Transverse colon (tissue), 4 donors: ENCODE measurements around the gene GOLGA3. TPM values are rescaled to one million over a fixed set of nuclear protein-coding genes. Genes with fewer than 3 reads are reported as not detected.

Source experiments
- DNase-seq: peaks from one replicate; pipeline ENCODE4 v3.0.0-alpha.2; 2019
- H3K27ac ChIP-seq, 4 donors: fragments of 200-600 bp; sonication (generic); 2 replicates each; pipeline ENCODE4 v1.5.1; 2016 to 2018; ENCODE audit warnings: inconsistent platforms in 4 of 4
- H3K27me3 ChIP-seq: fragments of 200-600 bp; sonication (generic); 2 replicates; pipeline ENCODE4 v1.5.1; 2017; ENCODE audit warnings: inconsistent platforms
- H3K36me3 ChIP-seq, 4 donors: fragments of 200-600 bp; sonication (generic); 2 replicates each; pipeline ENCODE4 v1.5.1; 2017 to 2019; ENCODE audit warnings: inconsistent platforms in 4 of 4
- H3K4me1 ChIP-seq, 4 donors: fragments of 200-600 bp; sonication (generic); 2 replicates each; pipeline ENCODE4 v1.5.1; 2017 to 2020; ENCODE audit warnings: inconsistent platforms in 4 of 4
- H3K4me3 ChIP-seq, 4 donors: fragments of 200-600 bp; sonication (generic); 1 replicate in 1 of 4; 2 replicates in 3 of 4; pipeline versions ENCODE4 v1.5.1 to v1.6.1; 2017 to 2019; ENCODE audit warnings: inconsistent platforms in 4 of 4
- H3K9me3 ChIP-seq, 2 donors: fragments of 200-600 bp; sonication (generic); 2 replicates each; pipeline ENCODE4 v1.5.1; 2017 to 2019; ENCODE audit warnings: inconsistent platforms in 2 of 2
- EP300 ChIP-seq: sonication (generic); formaldehyde crosslinking; IDR thresholded peaks from one replicate; pipeline ENCODE4 v1.6.1; 2017; ENCODE audit warnings: antibody characterized with exemption, low read depth
- POLR2A ChIP-seq: fragments of 450-650 bp; IDR thresholded peaks from one replicate; pipeline ENCODE4 v1.6.1; 2016; ENCODE audit warnings: antibody characterized with exemption, mild to moderate bottlenecking, moderate library complexity
- POLR2AphosphoS5 ChIP-seq, 3 donors: sonication (generic); formaldehyde crosslinking; IDR thresholded peaks; one replicate each; pipeline ENCODE4 v1.6.1; 2016; ENCODE audit warnings: antibody characterized with exemption in 3 of 3
- WGBS, 2 donors: methylation state at CpG; one replicate each; pipeline ENCODE4 v1.1.5; 2018; ENCODE audit warnings: low coverage in 1 of 2; 5-methylcytosine and 5-hydroxymethylcytosine counted together
- in situ Hi-C, 4 donors: fragments of 200-750 bp; cut with MboI; loops; one replicate each; pipeline versions ENCODE4 v1.15.0 to v1.15.1; 2017; ENCODE audit warnings: low sequenced_read_pairs in 3 of 4, low pct_ligation_motif_present in 1 of 4, low pct_unique_long_range_greater_than_20kb in 1 of 4
- intact Hi-C: fragments of 100-400 bp; cut with DNase I; formaldehyde crosslinking; loops from one replicate; pipeline ENCODE4 v1.15.1; 2023; ENCODE audit warnings: low total_unique reads
- total RNA-seq, 4 donors: library from RNA; depleted of rRNA; stranded (reverse); fragments of >200 nt; gene quantifications; one replicate each; pipeline ENCODE4 v1.1.0, GENCODE V29; 2016
- TF ChIP-seq, protein P1 (sequence below), 5 experiments: fragments of 200-600 bp in 3 of 5; fragments of 450-650 bp in 2 of 5; sonication (generic) in 3 of 5; IDR thresholded peaks; 1 replicate in 2 of 5; 2 replicates in 3 of 5; pipeline ENCODE4 v1.5.1; 2016 to 2017; ENCODE audit warnings: antibody characterized with exemption in 5 of 5, inconsistent platforms in 3 of 5, mild to moderate bottlenecking in 2 of 5, moderate library complexity in 1 of 5

Gene GOLGA3
- total RNA-seq, 4 donors from 2014 or later = 90.9 to 113 (median 99.9) TPM

DNA sequence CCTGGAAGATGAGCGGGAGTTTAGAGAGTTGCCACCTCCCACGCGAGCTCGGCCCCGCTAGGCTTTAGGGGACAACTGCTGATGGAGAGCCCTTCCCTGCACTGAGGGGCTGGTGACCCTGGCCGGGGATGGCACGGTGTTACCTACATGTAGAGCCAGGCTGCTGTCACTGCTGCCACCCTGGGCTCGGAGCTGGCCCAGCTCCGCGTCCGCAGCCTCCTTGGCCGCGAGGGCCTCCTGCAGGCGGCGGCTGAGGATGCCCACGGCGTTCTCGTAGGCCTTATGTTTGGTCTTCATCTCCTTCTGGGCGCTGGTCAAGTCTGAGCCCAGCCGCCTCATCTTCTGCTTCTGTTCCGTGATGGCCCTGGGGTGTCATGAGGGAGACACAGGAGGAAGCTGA, 42.5 kb downstream of the GOLGA3 start:
- H3K27me3 ChIP-seq = no peaks in the 10 kb centered on the region
- WGBS, 2 donors = 94 to 100% methylated on average over 4 to 21 of the region's 21 CpGs
- DNase-seq = no peak
- H3K27ac ChIP-seq = no peak overlapping the region
- no peaks in the 10 kb centered on the region for H3K9me3 ChIP-seq
- no peak for TF ChIP-seq POLR2AphosphoS5 (IDR thresholded peaks at IDR 0.05)
- TF ChIP-seq EP300 = no peak
- no peak for TF ChIP-seq POLR2A
- TF ChIP-seq, protein P1, sequence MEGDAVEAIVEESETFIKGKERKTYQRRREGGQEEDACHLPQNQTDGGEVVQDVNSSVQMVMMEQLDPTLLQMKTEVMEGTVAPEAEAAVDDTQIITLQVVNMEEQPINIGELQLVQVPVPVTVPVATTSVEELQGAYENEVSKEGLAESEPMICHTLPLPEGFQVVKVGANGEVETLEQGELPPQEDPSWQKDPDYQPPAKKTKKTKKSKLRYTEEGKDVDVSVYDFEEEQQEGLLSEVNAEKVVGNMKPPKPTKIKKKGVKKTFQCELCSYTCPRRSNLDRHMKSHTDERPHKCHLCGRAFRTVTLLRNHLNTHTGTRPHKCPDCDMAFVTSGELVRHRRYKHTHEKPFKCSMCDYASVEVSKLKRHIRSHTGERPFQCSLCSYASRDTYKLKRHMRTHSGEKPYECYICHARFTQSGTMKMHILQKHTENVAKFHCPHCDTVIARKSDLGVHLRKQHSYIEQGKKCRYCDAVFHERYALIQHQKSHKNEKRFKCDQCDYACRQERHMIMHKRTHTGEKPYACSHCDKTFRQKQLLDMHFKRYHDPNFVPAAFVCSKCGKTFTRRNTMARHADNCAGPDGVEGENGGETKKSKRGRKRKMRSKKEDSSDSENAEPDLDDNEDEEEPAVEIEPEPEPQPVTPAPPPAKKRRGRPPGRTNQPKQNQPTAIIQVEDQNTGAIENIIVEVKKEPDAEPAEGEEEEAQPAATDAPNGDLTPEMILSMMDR (IDR thresholded peaks at IDR 0.05) = no peak
- in situ Hi-C loops = no loop called here
- intact Hi-C loops = no loop called here
- peaks cover 0 to 65% (median 27%) of the 10 kb centered on the region in 4 donors for H3K36me3 ChIP-seq
- H3K4me1 ChIP-seq = no peaks in the 10 kb centered on the region
- no peak overlapping the region for H3K4me3 ChIP-seq

DNA sequence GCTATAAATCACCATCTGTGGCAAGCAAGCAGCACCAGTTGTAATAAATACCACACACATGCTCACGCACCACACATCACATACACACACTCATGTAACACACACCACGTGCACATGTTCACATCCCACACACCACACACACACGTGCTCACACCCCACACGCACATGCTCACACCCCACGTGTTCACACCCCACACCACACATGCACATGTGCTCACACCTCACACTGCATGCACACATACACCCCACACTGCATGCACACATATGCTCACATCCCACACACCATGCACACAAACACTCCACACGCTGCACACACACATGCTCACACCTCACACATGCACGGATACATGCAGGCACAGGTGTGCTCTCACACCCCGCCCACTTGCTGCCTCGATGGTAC, 44.1 kb downstream of the GOLGA3 start:
- Histone ChIP-seq H3K36me3 (peaks cover 0 to 67% (median 33%) of the 10 kb centered on the region in 4 donors), H3K4me3 (no peak overlapping the region), H3K9me3 (no peaks in the 10 kb centered on the region), H3K27ac (no peak overlapping the region), H3K4me1 (no peaks in the 10 kb centered on the region), H3K27me3 (no peaks in the 10 kb centered on the region)
- 85 to 88% methylated on average over 5 to 9 of the region's 9 CpGs for WGBS, 2 donors
- DNase-seq = no peak
- in situ Hi-C loops = no loop called here
- intact Hi-C loops = no loop called here
- TF ChIP-seq EP300 (no peak), POLR2AphosphoS5 (IDR thresholded peaks at IDR 0.05) (no peak), POLR2A (no peak)
- TF ChIP-seq, protein P1 (IDR thresholded peaks at IDR 0.05) = no peak

DNA sequence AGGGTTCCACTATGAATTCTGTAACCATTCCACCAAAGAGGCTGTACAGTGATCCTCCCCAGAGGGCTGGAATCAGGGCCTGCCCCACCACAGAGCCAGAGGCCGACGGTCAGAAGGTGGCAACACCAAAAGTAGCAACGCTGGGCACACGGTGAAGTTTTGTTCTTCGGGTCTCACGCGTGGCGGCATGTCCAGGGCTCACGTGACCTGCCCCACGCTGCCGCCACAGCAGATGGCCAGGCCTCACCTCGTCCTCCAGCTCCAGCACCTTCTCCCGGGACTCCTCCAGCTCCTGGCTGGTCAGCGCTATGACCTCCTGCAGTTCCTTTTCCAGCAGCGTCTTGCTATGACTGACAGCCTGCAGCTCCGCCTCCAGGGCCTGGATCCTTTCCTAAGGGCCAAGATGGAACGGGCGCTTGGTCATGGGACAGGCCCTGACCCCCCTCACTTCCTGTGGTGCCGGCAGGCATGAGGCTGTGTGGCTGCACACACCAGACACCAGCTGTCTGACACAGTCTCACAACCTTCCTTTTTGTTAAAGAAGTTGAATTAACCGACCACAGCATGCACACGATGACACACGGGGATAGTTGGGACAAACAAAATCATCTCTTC, 44.6 kb downstream of the GOLGA3 start:
- intact Hi-C loops = no loop called here
- Histone ChIP-seq H3K27ac (no peak overlapping the region), H3K9me3 (no peaks in the 10 kb centered on the region), H3K27me3 (no peaks in the 10 kb centered on the region), H3K4me1 (no peaks in the 10 kb centered on the region), H3K36me3 (peaks cover 0 to 67% (median 31%) of the 10 kb centered on the region in 4 donors), H3K4me3 (no peak overlapping the region)
- WGBS, 2 donors = 86 to 94% methylated on average over 3 to 22 of the region's 22 CpGs
- DNase-seq = no peak
- no peak for TF ChIP-seq POLR2AphosphoS5 (IDR thresholded peaks at IDR 0.05)
- no peak for TF ChIP-seq EP300
- TF ChIP-seq POLR2A = no peak
- TF ChIP-seq, protein P1 (IDR thresholded peaks at IDR 0.05) = no peak
- in situ Hi-C loops = no loop called here

DNA sequence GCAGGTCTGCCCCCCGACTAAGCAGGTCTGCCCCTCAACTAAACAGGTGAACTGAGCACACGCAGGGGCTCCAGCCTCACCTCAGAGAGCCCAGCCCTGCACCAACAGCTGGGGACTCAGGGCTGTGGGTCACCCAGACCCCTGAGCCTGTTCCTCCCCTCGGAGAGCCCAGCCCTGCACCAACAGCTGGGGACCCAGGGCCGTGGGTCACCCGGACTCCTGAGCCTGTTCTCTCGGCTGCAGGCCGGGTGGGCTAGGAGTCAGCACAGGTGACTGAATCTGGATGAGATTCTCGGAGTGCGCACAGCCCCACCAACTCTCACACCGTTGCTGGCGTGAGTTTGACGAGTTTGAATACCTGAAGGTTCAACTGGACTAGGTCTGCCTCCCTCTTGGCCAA, 46.7 kb downstream of the GOLGA3 start:
- intact Hi-C loops = no loop called here
- DNase-seq = no peak
- Histone ChIP-seq H3K4me1 (no peaks in the 10 kb centered on the region), H3K27ac (no peak overlapping the region), H3K9me3 (no peaks in the 10 kb centered on the region), H3K4me3 (no peak overlapping the region), H3K27me3 (no peaks in the 10 kb centered on the region), H3K36me3 (peaks cover 0 to 84% (median 36%) of the 10 kb centered on the region in 4 donors)
- TF ChIP-seq POLR2AphosphoS5 (IDR thresholded peaks at IDR 0.05) = no peak
- TF ChIP-seq EP300 = no peak
- TF ChIP-seq, protein P1 (IDR thresholded peaks at IDR 0.05) = no peak
- no peak for TF ChIP-seq POLR2A
- in situ Hi-C loops = no loop called here
- 88% methylated on average over 12 of the region's 12 CpGs; no CpG with 5 or more reads in 1 of the 2 donors for WGBS, 2 donors
